Hindlimb muscle (tissue), 1 donor: ENCODE data around the gene LBX2. TPM values are rescaled to one million over a fixed set of nuclear protein-coding genes. Genes with fewer than 3 reads are reported as not detected.

Experiments
- DNase-seq: peaks from one replicate; pipeline ENCODE4 v3.0.0-alpha.2; 2013
- polyA plus RNA-seq: library from polyadenylated mRNA; unstranded; fragments of 120-200 nt; gene quantifications from one replicate; pipeline ENCODE4 v1.2.1, GENCODE V29; 2013; ENCODE audit not compliant: insufficient read length

Gene LBX2
- polyA plus RNA-seq, 1 donor = 0.52 TPM

DNA sequence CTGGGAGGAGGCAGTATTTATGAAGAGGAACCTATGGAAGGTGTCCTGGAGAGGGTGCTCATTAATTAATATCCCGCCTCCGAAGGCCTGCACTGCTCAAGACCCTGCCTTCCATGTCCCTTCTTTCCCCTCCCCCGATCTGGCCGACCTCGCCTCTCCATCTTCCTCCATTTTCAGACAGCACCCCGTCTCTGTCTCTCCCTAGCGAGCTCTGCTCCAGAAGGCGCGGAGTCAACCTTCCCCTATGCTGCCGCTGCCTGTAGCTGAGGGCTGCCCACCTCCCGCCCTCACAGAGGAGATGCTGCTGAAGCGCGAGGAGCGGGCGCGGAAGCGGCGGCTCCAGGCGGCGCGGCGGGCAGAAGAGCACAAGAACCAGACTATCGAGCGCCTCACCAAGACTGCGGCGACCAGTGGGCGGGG lies 42.3 kb downstream of the LBX2 start:
- DNase-seq = no peak

GRCh38 chr2:74454654-74455511 lies 44.5 kb downstream of the LBX2 start, which contains the start of gene INO80B:
TSS of gene INO80B (plus strand) at chr2:74455087. CDS start at chr2:74455117, 30 bp downstream.
- peak; percentile 97 for DNase-seq

DNA sequence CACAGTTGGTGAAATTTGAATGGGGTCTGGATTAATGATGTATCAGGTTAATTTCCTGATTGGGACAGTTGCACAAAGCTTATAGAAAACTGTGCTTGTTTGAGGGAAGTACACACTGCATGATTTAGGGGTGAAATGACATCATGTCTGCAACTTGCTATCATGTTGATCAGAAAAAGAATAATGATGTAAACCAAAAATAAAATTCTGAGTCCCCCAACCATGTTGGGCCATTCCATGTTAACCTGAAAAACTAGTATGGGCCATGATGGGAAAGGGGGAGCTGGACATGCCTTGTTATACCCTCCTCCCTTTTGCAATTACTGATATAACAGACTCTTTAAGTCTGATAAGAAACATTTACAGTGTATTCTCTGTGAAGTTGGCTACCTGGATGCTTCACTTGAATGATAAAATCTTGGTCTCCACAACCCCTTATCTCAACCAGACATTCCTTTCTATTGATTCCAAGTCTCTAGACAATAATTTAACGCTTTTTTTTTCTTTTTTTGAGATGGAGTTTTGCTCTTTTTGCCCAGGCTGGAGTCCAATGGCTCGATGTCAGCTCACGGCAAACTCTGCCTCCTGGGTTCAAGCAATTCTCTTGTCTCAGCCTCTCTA lies 48.7 kb downstream of the LBX2 start:
- DNase-seq = no peak

- no peak for DNase-seq
Observed at GRCh38 chr2:74448771-74449170, 50.6 kb downstream of the LBX2 start.

Other genes starting within 250 kb of the LBX2 start
- gene SLC4A5, start 156.2 kb downstream of the LBX2 start, polyA plus RNA-seq = 2.9 TPM
- gene DCTN1, start 119.3 kb downstream of the LBX2 start, polyA plus RNA-seq = 114 TPM
- gene C2orf81, start 78.0 kb downstream of the LBX2 start, polyA plus RNA-seq = 2.7 TPM
- 9.9 TPM for gene WDR54, start 77.9 kb downstream of the LBX2 start, polyA plus RNA-seq
- gene RTKN, start 57.7 kb downstream of the LBX2 start, polyA plus RNA-seq = 60.4 TPM
- 23.7 TPM for gene INO80B, start 44.5 kb downstream of the LBX2 start, polyA plus RNA-seq
- gene WBP1, start 41.2 kb downstream of the LBX2 start, polyA plus RNA-seq = 62.4 TPM
- 34.5 TPM for gene MOGS, start 34.2 kb downstream of the LBX2 start, polyA plus RNA-seq
- 93.4 TPM for gene MRPL53, start 26.9 kb downstream of the LBX2 start, polyA plus RNA-seq
- 11.3 TPM for gene CCDC142, start 16.6 kb downstream of the LBX2 start, polyA plus RNA-seq
- 19.8 TPM for gene TTC31, start 16.5 kb downstream of the LBX2 start, polyA plus RNA-seq
- gene PCGF1, start 8.1 kb upstream of the LBX2 start, polyA plus RNA-seq = 8.2 TPM
- gene TLX2, start 14.8 kb upstream of the LBX2 start, polyA plus RNA-seq = not detected
- gene DQX1, start 26.6 kb upstream of the LBX2 start, polyA plus RNA-seq = 0.25 TPM
- 65.8 TPM for gene AUP1, start 30.1 kb upstream of the LBX2 start, polyA plus RNA-seq
- 32.9 TPM for gene HTRA2, start 30.3 kb upstream of the LBX2 start, polyA plus RNA-seq
- 7.8 TPM for gene LOXL3, start 54.3 kb upstream of the LBX2 start, polyA plus RNA-seq
- gene DOK1, start 55.1 kb upstream of the LBX2 start, polyA plus RNA-seq = 6.9 TPM
- 0.27 TPM for gene M1AP, start 148.7 kb upstream of the LBX2 start, polyA plus RNA-seq
- gene SEMA4F, start 154.6 kb upstream of the LBX2 start, polyA plus RNA-seq = 2.9 TPM